Measurements from ENCODE around the gene DNAI2.

- TF ChIP-seq, protein P1, sequence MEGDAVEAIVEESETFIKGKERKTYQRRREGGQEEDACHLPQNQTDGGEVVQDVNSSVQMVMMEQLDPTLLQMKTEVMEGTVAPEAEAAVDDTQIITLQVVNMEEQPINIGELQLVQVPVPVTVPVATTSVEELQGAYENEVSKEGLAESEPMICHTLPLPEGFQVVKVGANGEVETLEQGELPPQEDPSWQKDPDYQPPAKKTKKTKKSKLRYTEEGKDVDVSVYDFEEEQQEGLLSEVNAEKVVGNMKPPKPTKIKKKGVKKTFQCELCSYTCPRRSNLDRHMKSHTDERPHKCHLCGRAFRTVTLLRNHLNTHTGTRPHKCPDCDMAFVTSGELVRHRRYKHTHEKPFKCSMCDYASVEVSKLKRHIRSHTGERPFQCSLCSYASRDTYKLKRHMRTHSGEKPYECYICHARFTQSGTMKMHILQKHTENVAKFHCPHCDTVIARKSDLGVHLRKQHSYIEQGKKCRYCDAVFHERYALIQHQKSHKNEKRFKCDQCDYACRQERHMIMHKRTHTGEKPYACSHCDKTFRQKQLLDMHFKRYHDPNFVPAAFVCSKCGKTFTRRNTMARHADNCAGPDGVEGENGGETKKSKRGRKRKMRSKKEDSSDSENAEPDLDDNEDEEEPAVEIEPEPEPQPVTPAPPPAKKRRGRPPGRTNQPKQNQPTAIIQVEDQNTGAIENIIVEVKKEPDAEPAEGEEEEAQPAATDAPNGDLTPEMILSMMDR (IDR thresholded peaks at IDR 0.05) = no peak
- no peak for TF ChIP-seq POLR2A (IDR thresholded peaks at IDR 0.05)
Measured at GRCh38 chr17:74251569-74251968, 22.5 kb upstream of the DNAI2 start.

All from thyroid gland (tissue), 4 donors.